Kidney tubule cell (primary cell): ENCODE data around the gene LIPT2.
A peak's percentile ranks its signal among the peaks of the same experiment; 100 is the strongest.

Experiments
- DNase-seq: peaks from one replicate; pipeline ENCODE4 v3.0.0-alpha.2; 2018; ENCODE audit warnings: low spot score

Gene LIPT2

DNA sequence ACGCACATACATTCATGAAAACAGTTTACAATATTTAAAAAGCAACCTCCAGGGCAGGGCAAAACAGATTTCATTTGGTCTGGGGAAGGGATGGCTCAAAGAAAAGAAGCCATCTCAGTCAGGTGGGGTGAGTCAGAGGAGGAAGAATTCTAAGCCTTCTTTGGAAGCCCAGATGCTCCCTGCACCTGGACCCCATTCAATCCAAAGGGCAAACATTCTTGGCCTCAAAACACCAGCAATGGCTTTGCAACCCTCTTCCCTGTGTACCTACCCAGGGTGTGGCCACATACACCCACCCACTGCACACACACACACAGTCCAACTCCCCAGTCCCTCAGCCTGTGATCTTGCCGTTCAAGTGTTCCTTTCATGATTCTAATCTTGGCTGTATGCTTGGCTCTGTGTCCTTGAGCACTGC is 28.2 kb downstream of the LIPT2 start:
- DNase-seq = peak; percentile 35

DNA sequence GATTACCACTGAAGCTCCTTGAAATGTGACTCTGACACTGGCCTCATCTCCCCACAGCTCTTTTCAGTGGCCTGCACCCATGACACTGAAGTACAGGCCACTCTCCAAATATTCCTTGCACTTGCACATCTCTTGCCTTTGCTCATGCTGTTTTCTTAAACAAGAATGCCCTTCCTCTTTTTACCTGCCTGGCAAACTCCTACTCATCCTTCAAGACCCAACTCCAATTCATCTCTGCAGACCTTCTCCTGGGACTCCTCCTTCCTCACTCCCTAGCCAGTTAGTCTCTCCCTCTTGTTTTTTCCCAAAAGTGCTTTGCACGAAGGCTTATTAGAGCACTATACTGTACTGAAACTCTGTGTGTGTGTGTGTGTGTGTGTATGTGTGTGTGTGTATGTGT is 28.8 kb downstream of the LIPT2 start:
- no peak for DNase-seq

DNA sequence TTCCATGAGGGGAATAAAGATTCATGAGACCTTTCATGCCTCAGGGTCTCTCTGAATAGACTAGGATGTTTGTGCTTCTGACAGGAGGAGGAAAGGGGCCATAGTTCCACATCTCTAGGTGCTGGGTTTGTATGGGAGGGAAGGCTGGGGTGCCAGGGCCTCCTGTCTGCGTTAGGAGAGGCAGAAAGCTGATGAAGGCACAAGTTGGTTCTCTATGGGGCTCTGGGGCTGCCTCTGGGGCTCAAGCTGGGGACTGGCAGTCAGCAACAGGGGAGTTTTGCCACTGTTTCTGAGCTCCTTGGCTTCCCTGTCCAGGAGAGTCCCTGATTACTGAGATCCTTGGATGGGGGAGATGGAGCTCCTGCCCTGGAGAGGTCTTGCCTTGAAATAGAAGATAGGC is 30.3 kb downstream of the LIPT2 start:
- DNase-seq = no peak

DNA sequence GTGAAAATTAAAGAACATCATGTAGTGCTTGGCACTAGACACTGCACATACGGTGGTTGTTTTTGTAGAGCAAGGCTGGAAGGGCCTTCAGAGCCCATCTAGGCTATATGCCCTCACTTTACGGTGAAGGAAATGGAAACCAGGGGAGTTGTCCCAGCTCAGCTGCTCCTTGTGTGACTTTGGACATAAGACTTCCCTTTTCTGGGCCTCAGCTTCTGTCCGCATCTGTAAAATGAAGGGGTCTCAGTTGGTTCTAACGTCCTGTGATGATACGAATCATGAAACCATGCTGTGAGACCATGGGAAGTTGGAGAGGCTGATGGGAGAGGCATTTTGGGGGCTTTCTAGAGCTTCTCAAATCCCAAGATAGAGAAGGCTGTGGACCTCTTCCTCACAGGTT is 30.9 kb downstream of the LIPT2 start:
- DNase-seq = no peak

DNA sequence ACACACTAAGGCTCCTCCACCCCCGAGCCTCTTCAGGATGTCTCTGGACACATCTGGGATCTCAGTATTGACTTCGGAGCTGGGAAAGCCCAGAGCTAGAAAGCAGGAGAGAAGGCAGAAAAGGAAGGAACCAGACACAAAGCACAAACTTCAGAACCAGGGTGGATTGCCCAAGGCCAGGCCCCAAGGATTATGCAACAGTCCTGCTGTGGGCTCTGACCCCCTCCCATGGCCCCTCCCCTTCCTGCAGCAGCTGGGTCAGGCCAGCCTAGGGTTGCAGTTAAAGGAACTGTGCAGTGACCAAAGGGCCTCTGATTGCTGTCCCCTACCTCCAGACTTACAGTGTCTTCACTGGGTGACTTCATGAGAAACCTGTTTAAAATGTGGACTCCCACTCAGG is 31.5 kb downstream of the LIPT2 start:
- no peak for DNase-seq

DNA sequence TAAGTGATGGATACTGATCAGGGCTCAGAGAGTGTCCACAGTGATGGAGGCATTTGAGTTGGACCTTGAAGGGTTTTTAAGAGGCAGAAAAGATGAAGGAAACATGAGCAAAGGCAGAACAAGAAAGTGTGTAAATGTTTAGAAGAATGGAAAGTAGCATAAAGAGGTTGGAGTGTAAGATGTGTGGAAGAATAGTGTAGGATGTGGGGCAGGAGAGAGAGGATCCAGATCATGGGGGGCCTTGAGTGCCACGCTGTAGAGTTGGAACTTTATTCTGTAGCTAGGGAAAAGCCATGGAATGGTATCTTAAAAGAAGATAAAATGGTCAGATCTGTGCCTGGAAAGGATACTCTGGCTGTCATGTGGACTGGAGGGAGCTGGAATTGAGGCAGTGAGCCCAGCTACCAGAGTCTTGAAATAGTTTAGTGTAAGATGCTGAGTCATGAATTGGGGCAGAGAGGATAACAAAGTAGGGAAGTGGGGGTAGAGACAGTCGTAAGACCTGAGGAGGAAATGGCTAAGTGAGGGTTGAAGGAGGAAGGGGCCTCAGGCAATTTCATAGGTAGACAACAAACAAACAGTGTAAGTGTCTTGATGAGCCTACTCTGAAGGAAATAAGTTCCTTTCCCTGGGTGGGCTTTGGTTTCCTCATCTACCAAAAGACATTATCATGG is 32.9 kb downstream of the LIPT2 start:
- peak; percentile 48 for DNase-seq

DNA sequence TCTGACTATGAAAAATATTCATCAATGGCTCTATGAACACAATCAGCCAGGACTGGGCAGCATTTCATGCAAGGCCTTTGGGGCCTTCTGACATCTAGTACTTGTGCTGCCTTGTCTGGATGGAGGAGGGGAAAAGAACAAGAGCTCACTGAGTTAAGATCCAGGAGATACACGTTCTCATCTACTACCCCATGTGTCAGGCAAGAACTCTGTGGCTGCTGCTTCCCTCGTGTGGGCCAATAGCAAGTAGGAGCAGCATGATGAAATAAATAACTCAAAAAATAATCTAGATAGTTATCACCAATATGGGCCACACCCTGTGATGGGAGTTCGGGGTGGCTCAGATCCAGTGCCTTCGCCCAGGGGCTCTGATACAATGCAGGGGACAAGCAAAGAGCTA is 33.5 kb downstream of the LIPT2 start:
- no peak for DNase-seq

DNA sequence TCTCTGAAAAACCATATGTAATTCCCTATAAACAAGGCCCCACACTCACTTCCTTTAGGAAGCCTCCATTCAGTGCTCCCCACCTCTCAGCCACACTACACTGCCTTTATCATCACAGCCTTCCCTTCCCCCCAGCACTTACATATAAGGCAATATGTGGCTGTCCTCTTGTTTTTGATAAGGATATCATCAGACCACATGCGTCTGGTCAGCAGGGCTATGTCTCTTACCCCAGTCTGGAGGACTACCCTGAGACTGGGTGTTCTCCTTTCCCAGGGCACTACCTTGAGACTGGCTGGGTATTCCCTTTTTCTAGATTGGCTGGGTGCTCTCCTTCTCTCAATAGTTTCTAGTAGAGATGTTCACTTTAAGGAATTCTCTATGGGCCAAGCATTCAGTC is 33.9 kb downstream of the LIPT2 start:
- no peak for DNase-seq

DNA sequence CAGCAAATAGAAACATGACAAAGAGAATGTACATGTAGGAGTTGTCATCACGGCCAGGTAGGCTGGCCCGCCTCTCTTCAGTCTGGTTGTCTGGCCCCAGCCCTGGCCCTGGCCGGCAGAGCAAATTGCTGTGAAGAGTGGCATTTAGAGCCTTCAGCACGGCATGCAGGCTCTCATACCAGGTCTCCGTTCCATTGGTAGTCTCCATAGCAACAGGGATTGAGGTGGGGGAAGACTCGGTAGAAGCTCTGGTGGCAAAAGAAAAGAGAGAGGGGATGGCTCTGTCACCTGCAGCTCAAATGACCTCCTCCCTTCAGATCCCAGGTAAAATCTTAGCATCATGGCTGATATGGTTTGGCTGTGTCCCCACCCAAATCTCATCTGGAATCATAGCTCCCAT is 36.2 kb downstream of the LIPT2 start:
- DNase-seq = no peak

DNA sequence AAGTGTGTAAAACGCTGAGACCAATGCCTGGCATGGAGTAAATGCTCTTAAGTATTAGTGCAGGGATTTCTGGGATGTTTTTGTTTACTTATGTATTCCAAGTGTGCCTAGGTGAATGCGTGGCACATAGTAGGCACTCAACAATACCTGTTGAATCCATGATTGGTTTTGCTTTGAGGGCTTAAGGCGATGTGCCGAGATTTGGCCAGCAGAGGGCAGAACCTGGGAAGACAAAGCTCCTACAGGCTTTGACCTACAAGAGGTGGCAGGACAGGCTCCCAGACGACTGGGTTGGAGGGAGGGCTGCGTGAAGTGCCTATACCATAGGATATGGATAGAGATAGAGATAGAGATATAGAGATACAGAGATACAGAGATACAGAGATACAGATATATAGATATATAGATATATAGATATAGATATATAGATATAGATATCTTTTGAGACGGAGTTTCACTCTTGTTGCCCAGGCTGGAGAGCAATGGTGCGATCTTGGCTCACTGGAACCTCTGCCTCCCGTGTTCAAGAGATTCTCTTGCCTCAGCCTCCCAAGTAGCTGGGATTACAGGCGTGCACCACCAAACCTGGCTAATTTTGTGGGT is 40.0 kb downstream of the LIPT2 start:
- peak; percentile 66 for DNase-seq

DNA sequence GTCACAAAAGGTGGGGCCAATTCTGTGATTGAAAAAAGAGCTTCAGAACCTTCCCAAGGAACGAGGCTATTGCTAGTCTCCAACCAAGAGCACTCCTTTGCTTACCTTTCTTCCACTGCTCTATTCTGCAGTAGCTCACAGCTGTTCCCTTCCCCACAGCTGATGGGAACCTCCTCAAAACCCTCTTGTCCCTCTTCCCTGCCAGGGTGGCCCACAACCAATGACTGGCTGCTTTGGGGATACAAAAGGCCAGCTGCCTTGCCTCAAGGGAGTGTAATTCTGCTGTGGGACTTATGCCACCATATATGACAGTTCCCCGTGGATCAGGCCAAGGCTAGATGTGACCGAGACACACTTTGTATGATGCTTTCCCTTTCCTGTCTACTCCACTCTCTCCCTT is 41.2 kb downstream of the LIPT2 start:
- no peak for DNase-seq

DNA sequence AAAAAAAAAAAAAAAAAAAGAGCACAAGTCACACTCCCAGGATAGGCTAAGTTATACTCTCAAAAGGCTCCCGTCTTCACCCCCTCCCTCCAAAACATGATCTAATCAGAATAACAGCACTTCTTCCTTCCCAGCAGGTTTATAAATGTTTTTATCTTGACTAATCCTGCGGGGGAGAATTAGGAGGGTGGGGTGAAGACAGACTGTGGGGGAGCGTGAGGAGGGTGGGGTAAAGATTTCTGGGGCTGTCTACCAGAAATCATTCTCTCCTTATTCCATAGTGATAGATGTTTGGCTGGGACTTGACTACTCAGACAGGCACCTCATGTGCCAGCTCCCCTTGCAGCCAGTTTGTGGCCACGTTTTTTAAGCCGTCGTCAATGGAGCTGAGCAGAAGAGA is 43.2 kb downstream of the LIPT2 start:
- no peak for DNase-seq

DNA sequence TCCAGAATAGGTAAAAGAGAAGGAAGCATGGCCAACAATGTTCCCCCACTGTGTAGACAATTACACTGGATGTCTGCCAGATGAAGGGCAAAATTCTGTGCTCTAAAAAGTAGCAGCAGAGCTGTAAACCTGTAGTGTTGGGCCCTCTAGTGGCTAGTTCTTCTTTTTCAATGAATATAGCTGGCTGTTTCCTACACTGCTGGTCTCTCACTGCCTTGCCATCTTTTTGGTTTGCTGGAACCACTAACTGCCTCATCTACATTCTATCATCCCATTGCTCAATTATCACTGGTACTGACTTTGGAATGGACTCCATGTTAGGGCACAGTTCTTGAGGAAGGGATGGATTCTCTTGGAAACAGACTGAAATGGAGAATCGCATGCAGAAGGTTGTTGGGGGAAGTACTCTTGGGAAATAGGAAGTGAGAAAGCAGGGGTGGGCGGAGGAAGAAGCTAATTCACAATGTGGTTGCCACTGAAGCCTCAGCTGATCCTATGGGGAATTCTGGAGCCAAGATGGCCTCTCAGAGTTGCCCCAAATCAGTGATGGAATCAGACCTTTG is 44.1 kb downstream of the LIPT2 start:
- peak; percentile 76 for DNase-seq

DNA sequence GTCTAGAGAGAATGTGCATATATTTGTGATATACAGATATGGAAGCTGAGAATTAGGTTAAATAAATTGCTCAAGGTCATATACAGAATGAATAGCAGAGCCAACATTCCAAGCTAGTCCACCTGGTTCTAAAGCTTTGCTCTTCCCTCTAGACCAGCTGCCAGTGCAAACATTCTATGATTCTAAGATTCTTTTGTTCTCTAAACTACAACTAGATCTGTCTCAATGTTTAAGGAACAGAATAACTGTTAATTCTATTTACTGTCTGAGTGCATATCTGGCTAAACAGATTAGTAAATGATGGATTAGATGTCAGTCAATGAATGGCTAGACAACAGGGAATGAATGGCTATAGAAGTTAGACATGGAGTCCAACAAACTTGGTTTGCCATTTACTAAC is 45.8 kb downstream of the LIPT2 start:
- no peak for DNase-seq

DNA sequence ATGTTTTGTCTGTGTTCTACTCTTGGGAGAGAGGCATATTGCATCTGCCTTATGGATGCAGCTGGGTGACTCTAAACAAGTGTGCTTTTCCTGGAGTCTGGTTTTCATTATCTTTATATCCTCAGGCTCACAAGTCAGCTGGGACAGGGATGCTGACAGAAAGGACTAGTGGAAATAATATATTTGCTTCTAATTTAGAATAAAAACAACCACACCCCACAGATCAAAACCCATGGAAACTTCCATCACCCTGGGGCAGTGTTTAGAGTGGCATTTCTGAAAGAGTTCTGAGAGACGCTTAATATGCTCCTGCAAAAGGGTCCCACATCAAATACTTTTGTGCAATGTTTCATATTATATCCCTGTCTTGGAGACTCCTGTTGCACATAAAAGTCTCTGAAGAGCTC is 47.0 kb downstream of the LIPT2 start:
- no peak for DNase-seq

DNA sequence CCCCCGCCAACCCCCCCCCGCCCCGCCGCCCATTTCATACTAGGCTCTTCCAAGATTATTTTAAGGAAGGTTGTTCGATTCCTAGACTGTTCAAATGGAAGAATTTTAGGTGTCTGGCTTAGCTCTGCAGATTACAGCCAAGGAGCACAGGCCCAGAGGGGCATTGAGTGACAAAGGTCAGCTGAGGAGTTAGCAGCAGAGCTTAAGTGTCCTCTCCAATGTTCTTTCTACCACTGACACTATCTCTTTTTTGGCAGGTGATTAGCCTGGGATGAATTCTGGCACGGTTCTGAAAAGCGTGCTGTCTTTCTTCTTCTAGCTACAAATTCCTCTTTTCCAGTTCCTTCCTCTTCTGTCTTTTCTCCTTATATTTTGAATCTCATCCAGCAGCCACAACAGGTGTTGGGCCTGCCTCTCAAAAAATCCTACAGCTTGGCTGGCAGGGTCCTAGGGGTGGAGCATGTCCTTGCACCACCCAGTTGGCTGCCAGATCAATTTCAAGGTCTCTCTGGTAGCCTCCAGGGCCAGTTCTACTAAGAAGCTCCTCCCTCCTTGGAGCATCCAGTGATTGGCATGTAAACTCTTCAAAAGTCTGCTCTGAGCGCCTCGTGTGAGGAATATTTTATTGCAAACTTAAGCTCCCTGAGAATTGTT is 49.2 kb downstream of the LIPT2 start:
- no peak for DNase-seq

DNA sequence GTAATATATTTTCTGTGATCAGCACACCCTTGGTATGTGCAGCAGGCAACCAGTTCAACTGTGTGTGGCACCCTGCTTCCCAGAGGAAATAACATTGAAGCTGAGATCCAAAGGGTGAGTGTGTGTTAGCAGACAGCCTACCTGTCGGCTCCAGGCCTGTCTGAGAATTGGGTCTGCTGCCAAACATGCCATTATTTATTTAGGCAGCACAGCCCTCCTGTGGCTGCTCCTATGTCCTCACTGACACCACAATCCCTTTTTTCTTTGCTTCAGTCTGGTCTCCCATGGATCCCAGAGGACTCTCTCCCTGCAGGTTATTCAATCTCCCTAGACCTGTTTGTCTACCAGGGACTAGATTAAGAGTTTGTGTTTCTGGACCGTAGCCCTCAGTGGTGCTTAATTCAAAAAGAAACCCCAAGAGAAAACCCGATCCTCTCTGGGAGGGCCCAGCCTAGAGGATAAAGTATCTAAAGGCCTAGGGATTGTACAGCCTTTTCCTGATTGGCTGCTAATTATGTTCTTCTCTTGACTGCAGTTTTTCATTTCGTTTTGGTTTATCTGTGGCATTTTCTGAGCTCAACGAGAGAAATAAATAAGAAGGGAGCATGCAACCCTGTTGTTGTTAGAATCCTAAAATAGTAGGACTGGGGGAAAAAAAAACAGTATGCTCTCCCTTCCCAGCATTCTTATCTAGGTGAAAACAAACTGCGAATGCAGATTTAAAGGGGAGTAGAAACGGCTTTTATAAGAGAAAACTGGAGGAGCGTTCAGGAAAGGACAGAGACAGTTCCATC is 50.3 kb downstream of the LIPT2 start:
- DNase-seq = peak; percentile 65

DNA sequence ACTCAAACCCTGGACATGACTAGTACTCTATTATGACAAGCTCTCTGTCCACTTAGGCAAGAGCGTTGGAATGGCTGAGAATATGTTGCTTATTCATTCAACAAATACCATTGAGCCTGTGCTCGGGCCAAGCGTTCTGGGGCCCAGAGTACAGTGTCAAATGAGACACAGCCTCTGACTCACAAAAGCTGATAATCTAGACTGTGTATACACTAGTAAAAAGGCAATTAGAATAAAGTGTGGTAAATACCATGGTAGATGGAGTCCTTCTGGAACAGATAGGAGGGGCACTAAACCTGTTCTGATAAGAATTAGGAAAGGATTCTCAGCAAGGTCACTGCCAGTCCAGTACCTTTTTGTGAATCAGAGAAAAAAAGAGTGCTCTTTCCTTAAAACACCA is 50.9 kb downstream of the LIPT2 start:
- DNase-seq = peak; percentile 21
